Pancreas (tissue), 10 donors: ENCODE results near the gene MS4A6E. TPM values are rescaled to one million over a fixed set of nuclear protein-coding genes. Genes with fewer than 3 reads are reported as not detected.
A peak's percentile ranks its signal among the peaks of the same experiment; 100 is the strongest.

Experiments
- ATAC-seq, 4 donors: fragments of 200-7000 bp; cut with Tn5 transposase; one replicate each; pipeline versions ENCODE4 v1.8.0 to v1.9.1; 2020; ENCODE audit warnings: mild to moderate bottlenecking in 4 of 4, moderate library complexity in 4 of 4
- DNase-seq, 6 donors: peaks; one replicate each; pipeline ENCODE4 v3.0.0-alpha.2; 2020
- FAIRE-seq: peaks from 2 replicates; lab custom pipeline; 2012; peaks lifted over from hg19 to GRCh38; lab: Jason Lieb, UNC
- H3K27ac ChIP-seq, 4 donors: fragments of 200-600 bp; sonication (generic); 1 replicate in 3 of 4; 2 replicates in 1 of 4; pipeline versions ENCODE4 v1.5.0 to v1.8.0; 2020
- H3K27me3 ChIP-seq, 4 donors: fragments of 200-600 bp; one replicate each; pipeline ENCODE4 v1.8.0; 2021
- H3K36me3 ChIP-seq, 3 donors: fragments of 200-600 bp; sonication (generic) in 1 of 3; one replicate each; pipeline versions ENCODE4 v1.5.0 to v1.8.0; 2020 to 2021
- H3K4me1 ChIP-seq, 3 donors: fragments of 200-600 bp; one replicate each; pipeline ENCODE4 v1.8.0; 2021
- H3K4me3 ChIP-seq, 4 donors: fragments of 200-600 bp; sonication (generic) in 2 of 4; one replicate each; pipeline versions ENCODE4 v1.5.0 to v1.8.0; 2020 to 2021
- H3K9me3 ChIP-seq, 4 donors: fragments of 200-600 bp; one replicate each; pipeline ENCODE4 v1.8.0; 2021
- CTCF ChIP-seq, 4 donors: fragments of 200-600 bp; sonication (generic) in 3 of 4; IDR thresholded peaks; one replicate each; pipeline versions ENCODE4 v1.5.0 to v1.8.0; 2021; ENCODE audit warnings: antibody characterized with exemption in 4 of 4
- WGBS, 2 donors: extraction: QIAGEN DNeasy Blood & Tissue Kit; methylation state at CpG; one replicate each; pipeline ENCODE4 v1.1.7; 2013; 5-methylcytosine and 5-hydroxymethylcytosine counted together
- intact Hi-C, 3 donors: fragments of 100-400 bp; cut with DNase I; formaldehyde crosslinking; loops; one replicate each; pipeline versions ENCODE4 v1.11.1 to v1.14.2; 2022
- polyA plus RNA-seq, 2 donors: library from polyadenylated mRNA; stranded (reverse); fragments of 200-250 nt; gene quantifications; one replicate each; pipeline ENCODE4 v1.2.3, GENCODE V29; 2013
- total RNA-seq, 6 donors: library from RNA; stranded (reverse); fragmentation: NEBNext Ultra II Directional in 4 of 6; extraction: Animal tissue kit (Norgen Biotek cat#: 25700) in 4 of 6; gene quantifications; one replicate each; pipeline versions ENCODE4 v1.2.1 to v1.2.4, GENCODE V29; 2021 to 2023
- donor health status: healthy with polysubstance abuse.
- donor health status: DM: no; HTN: no; CAD: no; lungs with moderate emphysema.
- donor health status: DM: no; HTN: no; CAD: no.
- donor health status: control.
- donor health status: control.
- donor health status: Bipolar disorder and iron deficiency.
- donor health status: DM: yes; HTN: yes; CAD: no.
- donor health status: DM: no; HTN: no; CAD: no.
- donor health status: DM: no; HTN: no; CAD: no.
- donor health status: DM: yes; HTN: yes; CAD: no.

Gene MS4A6E
- total and polyA plus RNA-seq, 8 donors = not detected

GRCh38 chr11:60343094-60343704, 16.1 kb downstream of the MS4A6E start:
- FAIRE-seq = no peak
- Histone ChIP-seq H3K36me3 (no peaks in the 10 kb centered on the region), H3K4me1 (no peaks in the 10 kb centered on the region), H3K27ac (no peak overlapping the region), H3K27me3 (no peaks in the 10 kb centered on the region), H3K4me3 (no peak overlapping the region), H3K9me3 (no peaks in the 10 kb centered on the region)
- DNase-seq = no peak
- WGBS, 2 donors = 61 to 69% methylated on average over 10 of the region's 10 CpGs
- peak; percentile 17 to 36 (median 28) for TF ChIP-seq CTCF (IDR thresholded peaks at IDR 0.05)
- ATAC-seq = no peak
- intact Hi-C loops = no loop called here

- 86 to 90% methylated on average over 2 of the region's 2 CpGs for WGBS, 2 donors
- intact Hi-C loops = no loop called here
- H3K4me1 ChIP-seq = no peaks in the 10 kb centered on the region
- no peak for DNase-seq
- no peaks in the 10 kb centered on the region for H3K36me3 ChIP-seq
- FAIRE-seq = no peak
- no peak overlapping the region for H3K4me3 ChIP-seq
- TF ChIP-seq CTCF (IDR thresholded peaks at IDR 0.05) = no peak
- H3K9me3 ChIP-seq = no peaks in the 10 kb centered on the region
- no peak overlapping the region for H3K27ac ChIP-seq
- no peak for ATAC-seq
- no peaks in the 10 kb centered on the region for H3K27me3 ChIP-seq
Observed at GRCh38 chr11:60344146-60344545, 17.1 kb downstream of the MS4A6E start.

GRCh38 chr11:60345489-60345888, 18.4 kb downstream of the MS4A6E start:
- no peak for FAIRE-seq
- no peaks in the 10 kb centered on the region for H3K36me3 ChIP-seq
- no peak overlapping the region for H3K27ac ChIP-seq
- no peaks in the 10 kb centered on the region for H3K4me1 ChIP-seq
- H3K9me3 ChIP-seq = no peaks in the 10 kb centered on the region
- intact Hi-C loops = no loop called here
- ATAC-seq = peak in 1 of 4 donors; percentile 51
- peak in 4 of 6 donors; percentile 25 to 60 (median 34) for DNase-seq
- no peak overlapping the region for H3K4me3 ChIP-seq
- no peak for TF ChIP-seq CTCF (IDR thresholded peaks at IDR 0.05)
- H3K27me3 ChIP-seq = no peaks in the 10 kb centered on the region

- FAIRE-seq (no peak), ATAC-seq (peak in 1 of 4 donors; percentile 24), DNase-seq (no peak)
- H3K4me3 ChIP-seq = no peak overlapping the region
- no peak overlapping the region for H3K27ac ChIP-seq
- no peaks in the 10 kb centered on the region for H3K27me3 ChIP-seq
- no peaks in the 10 kb centered on the region for H3K36me3 ChIP-seq
- H3K4me1 ChIP-seq = no peaks in the 10 kb centered on the region
- TF ChIP-seq CTCF (IDR thresholded peaks at IDR 0.05) = no peak
- intact Hi-C loops = no loop called here
- H3K9me3 ChIP-seq = no peaks in the 10 kb centered on the region
- WGBS, 2 donors = 90 to 97% methylated on average over 2 of the region's 2 CpGs
Observed at GRCh38 chr11:60347084-60347797, 20.2 kb downstream of the MS4A6E start.

GRCh38 chr11:60348116-60348515, 21.1 kb downstream of the MS4A6E start:
- DNase-seq = no peak
- no peak for ATAC-seq
- no peak for TF ChIP-seq CTCF (IDR thresholded peaks at IDR 0.05)

More at GRCh38 chr11:60348116-60348515, 21.1 kb downstream of the MS4A6E start:
- H3K9me3 ChIP-seq = no peaks in the 10 kb centered on the region
- intact Hi-C loops = no loop called here
- no peaks in the 10 kb centered on the region for H3K36me3 ChIP-seq
- WGBS, 2 donors = 53 to 76% methylated on average over 2 of the region's 2 CpGs
- FAIRE-seq = no peak
- no peaks in the 10 kb centered on the region for H3K4me1 ChIP-seq
- no peak overlapping the region for H3K27ac ChIP-seq
- H3K27me3 ChIP-seq = no peaks in the 10 kb centered on the region
- H3K4me3 ChIP-seq = no peak overlapping the region
